AG04449 (cell line): ENCODE results near the gene FAM53A.

Source experiments
- CTCF ChIA-PET: fragments of 350-600 bp; formaldehyde crosslinking; extraction: SDS; loops from one replicate; lab custom pipeline; 2021; ENCODE audit warnings: antibody characterized with exemption; lab: Yijun Ruan, JAX
- POLR2A ChIA-PET: fragments of 400-600, 350-600 bp; formaldehyde crosslinking; extraction: SDS; loops from one replicate; lab custom pipeline; 2020; ENCODE audit warnings: antibody characterized with exemption, inconsistent platforms; lab: Yijun Ruan, JAX
- DNase-seq: peaks from one replicate; pipeline ENCODE4 v3.0.0-alpha.2; 2010; ENCODE audit warnings: low read depth, low spot score
- H3K4me3 ChIP-seq: 2 replicates; pipeline ENCODE4 v1.5.1; 2011; ENCODE audit warnings: low read depth, mild to moderate bottlenecking, control low read depth, low read length
- TF ChIP-seq, protein P1 (sequence below): IDR thresholded peaks from one replicate; pipeline ENCODE4 v1.5.1; 2011; ENCODE audit warnings: mild to moderate bottlenecking, moderate library complexity, low read length, control low read depth, inconsistent platforms; ENCODE audit not compliant: insufficient read depth; ENCODE audit errors: missing control alignments

The FAM53A gene

DNA sequence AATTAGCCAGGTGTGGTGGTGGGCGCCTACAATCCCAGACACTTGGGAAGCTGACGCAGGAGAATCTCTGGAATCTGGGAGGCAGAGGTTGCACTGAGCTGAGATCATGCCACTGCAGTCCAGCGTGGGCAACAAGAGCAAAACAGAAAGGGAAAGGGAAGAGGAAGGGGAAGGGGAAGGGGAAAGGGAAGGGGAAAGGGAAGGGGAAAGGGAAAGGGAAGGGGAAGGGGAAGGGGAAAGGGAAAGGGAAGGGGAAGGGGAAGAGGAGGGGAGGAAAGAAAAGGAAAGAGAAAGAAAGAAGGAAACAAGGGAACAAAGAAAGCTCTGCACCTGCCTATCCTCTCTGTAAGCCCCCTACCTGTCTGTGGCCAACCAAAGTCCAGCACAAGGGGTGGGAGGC is 35.2 kb downstream of the FAM53A start:
- ChIA-PET POLR2A (no interaction called here), CTCF (interaction anchor here (2.7 kb wide), 1 partner anchor 19 kb away, joined by 7 read pairs; no protein-coding TSS in a partner anchor)
- no peak for DNase-seq
- no peak overlapping the region for H3K4me3 ChIP-seq
- TF ChIP-seq, protein P1, sequence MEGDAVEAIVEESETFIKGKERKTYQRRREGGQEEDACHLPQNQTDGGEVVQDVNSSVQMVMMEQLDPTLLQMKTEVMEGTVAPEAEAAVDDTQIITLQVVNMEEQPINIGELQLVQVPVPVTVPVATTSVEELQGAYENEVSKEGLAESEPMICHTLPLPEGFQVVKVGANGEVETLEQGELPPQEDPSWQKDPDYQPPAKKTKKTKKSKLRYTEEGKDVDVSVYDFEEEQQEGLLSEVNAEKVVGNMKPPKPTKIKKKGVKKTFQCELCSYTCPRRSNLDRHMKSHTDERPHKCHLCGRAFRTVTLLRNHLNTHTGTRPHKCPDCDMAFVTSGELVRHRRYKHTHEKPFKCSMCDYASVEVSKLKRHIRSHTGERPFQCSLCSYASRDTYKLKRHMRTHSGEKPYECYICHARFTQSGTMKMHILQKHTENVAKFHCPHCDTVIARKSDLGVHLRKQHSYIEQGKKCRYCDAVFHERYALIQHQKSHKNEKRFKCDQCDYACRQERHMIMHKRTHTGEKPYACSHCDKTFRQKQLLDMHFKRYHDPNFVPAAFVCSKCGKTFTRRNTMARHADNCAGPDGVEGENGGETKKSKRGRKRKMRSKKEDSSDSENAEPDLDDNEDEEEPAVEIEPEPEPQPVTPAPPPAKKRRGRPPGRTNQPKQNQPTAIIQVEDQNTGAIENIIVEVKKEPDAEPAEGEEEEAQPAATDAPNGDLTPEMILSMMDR = no peak

DNA sequence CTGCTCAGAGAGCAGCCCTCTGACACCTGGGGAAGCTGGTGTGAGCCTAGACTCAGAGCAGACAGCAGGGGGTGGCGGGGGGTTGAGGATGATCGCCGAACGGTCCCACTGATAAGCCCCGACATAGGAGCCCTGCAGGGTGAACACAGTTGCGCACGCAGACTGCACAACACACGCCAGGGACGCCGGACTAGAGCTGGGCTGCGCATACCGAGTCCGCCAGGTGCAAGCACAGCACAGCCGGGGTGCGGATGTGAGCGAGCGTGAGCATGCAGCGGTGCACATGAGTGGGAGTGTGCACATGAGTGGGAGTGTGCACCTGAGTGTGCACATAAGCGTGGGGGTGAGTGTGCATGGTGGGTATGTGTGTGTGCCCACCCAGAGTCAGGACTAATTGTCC is 36.7 kb downstream of the FAM53A start:
- no peak overlapping the region for H3K4me3 ChIP-seq
- ChIA-PET CTCF (interaction anchor here (1.0 to 2.7 kb wide), 3 partner anchors 12 to 18 kb away, joined by 3 to 7 read pairs (median 4); no protein-coding TSS in a partner anchor), POLR2A (no interaction called here)
- no peak for DNase-seq
- TF ChIP-seq, protein P1 = no peak

DNA sequence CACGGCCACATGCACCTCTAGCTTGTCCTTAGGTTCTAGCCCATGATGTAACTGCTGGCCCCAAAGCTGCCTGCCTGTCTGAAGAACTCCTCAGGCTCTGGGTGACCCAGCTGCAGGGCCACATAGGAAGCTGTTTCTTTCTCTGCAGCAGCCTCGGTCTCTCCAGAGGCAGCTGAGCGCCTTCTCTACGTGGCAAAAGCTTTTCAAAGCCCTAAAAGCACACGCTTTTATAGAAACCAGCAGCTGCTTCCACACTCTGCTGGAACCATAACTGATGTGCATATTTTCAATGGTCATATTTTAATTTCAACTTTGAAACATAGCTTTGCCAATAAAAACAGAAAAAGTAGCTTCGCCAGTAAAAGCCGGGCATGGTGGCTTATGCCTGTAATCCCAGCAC is 37.4 kb downstream of the FAM53A start:
- DNase-seq = no peak
- TF ChIP-seq, protein P1 = no peak
- ChIA-PET CTCF (interaction anchor here (2.7 kb wide), 1 partner anchor 17 kb away, joined by 7 read pairs; no protein-coding TSS in a partner anchor), POLR2A (no interaction called here)
- H3K4me3 ChIP-seq = no peak overlapping the region

DNA sequence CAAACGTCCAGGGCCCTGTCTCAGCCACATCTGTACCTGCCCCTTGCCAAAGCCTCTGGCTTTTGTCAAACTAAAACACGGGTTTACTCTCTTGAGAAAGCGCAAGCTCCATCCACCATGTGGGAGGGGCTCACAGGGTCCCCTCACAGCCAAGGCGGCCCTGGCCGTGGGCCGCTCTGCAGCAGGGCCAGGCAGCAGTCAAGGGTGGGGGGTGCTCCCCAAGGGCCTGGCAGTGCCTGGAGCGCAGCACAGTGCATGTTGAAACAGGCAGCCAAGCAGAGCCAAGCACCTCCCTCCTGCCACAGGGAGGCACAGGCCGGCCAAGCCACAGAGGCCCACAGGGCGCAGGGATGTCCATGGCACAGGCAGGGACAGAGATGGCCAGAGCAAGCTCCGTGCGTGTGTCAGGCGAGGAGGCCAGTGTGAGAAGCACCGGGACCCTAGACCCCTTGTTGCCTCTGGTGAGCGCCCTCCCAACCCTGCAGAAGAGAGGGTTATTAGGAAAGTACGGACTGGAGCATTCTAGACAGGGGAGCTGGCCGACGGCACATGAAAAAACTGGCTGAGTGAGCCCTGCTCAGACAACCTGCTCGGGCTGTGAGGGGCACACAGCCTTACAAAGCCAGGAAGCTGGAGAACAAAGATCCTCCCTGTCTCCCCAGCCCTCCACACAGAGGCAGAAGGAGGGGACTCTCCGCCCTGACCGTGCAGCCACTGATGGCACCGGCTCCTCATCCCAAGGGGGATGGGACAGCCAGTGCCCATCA is 39.0 kb downstream of the FAM53A start:
- no peak for DNase-seq
- CTCF ChIA-PET = interaction anchor here (1.1 to 3.6 kb wide), 3 partner anchors 16 to 300 kb away, joined by 3 to 11 read pairs (median 3); no protein-coding TSS in a partner anchor
- no peak overlapping the region for H3K4me3 ChIP-seq
- TF ChIP-seq, protein P1 = no peak
- POLR2A ChIA-PET = no interaction called here

DNA sequence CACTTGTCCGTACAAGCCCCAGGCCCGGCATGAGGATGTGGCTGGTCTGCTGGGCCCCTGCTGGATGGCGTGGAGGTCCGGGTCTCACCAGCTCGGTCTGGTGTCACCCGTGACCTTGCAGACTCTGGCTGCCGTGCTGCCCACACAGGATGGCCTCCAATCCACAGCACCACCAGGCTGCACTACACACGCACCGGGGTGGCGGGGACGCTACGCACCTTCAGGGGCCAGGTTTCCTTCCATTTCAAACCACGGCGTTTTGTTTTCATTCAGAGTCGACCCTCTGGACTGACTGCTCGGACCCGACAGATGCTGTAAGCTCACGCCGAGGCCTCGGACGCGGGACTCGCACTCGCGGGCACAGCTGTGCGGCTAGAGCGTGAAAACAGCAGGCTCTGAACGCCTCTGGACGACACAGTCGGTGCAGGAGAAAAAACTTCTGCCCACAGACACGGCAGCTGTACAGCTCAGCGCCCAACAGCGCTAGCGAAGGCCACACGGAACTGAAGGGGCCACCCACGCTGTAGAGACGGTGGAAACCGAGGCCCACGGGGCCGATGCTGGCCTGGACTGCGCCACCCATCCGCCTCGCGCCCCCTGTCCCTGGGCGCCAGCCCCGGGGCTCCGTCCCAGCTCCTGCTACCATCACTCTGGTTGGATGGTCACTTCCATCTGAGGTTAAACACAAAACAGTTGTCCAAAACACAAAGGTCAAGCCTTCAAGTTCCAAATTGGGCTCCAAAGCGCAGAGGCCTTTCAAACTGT is 40.0 kb downstream of the FAM53A start:
- POLR2A ChIA-PET = no interaction called here
- CTCF ChIA-PET = interaction anchor here (1.1 to 3.6 kb wide), 3 partner anchors 15 to 299 kb away, joined by 3 to 11 read pairs (median 3); no protein-coding TSS in a partner anchor
- H3K4me3 ChIP-seq = no peak overlapping the region
- TF ChIP-seq, protein P1 = no peak
- DNase-seq = no peak
